Neuronal stem cell (in vitro differentiated cells): Measurements from ENCODE around the gene TM9SF1.
A peak's percentile ranks its signal among the peaks of the same experiment; 100 is the strongest.

Experiments
- DNase-seq: peaks from one replicate; pipeline ENCODE4 v3.0.0-alpha.2; 2013; ENCODE audit warnings: low spot score
- H2AFZ ChIP-seq: one replicate; pipeline ENCODE4 v1.6.1; 2013; ENCODE audit warnings: mild to moderate bottlenecking, low read length, inconsistent platforms
- H2AK5ac ChIP-seq: 2 replicates; pipeline ENCODE4 v1.6.1; 2013; ENCODE audit warnings: low read depth, mild to moderate bottlenecking, inconsistent platforms, low read length, moderate library complexity, mixed read lengths
- H2BK120ac ChIP-seq: 2 replicates; pipeline ENCODE4 v1.6.1; 2013; ENCODE audit warnings: low read depth, mild to moderate bottlenecking, inconsistent platforms, low read length, moderate library complexity, mixed read lengths
- H2BK12ac ChIP-seq: one replicate; pipeline ENCODE4 v1.6.1; 2013; ENCODE audit warnings: low read length, inconsistent platforms
- H2BK15ac ChIP-seq: 2 replicates; pipeline ENCODE4 v1.6.1; 2013; ENCODE audit warnings: mild to moderate bottlenecking, low read length, inconsistent platforms, mixed read lengths
- H2BK5ac ChIP-seq: one replicate; pipeline ENCODE4 v1.6.1; 2013; ENCODE audit warnings: inconsistent platforms, mild to moderate bottlenecking, low read length, moderate library complexity
- H3K14ac ChIP-seq: one replicate; pipeline ENCODE4 v1.6.1; 2013; ENCODE audit warnings: low read length, inconsistent platforms
- H3K18ac ChIP-seq: 2 replicates; pipeline ENCODE4 v1.6.1; 2013; ENCODE audit warnings: low read length, inconsistent platforms
- H3K23ac ChIP-seq: 2 replicates; pipeline ENCODE4 v1.6.1; 2013; ENCODE audit warnings: low read depth, mild to moderate bottlenecking, mixed read lengths, low read length, inconsistent platforms; ENCODE audit not compliant: poor library complexity
- H3K27ac ChIP-seq: replicated peaks from 3 replicates; pipeline ENCODE4 v1.5.1; 2013; ENCODE audit warnings: low read length, inconsistent platforms
- H3K27me3 ChIP-seq, 3 experiments: 2 replicates each; pipeline ENCODE4 v1.6.1; 2013; ENCODE audit warnings: low read length in 3 of 3, mild to moderate bottlenecking in 2 of 3, inconsistent platforms in 1 of 3, low read depth in 1 of 3, mixed read lengths in 1 of 3, moderate library complexity in 1 of 3; ENCODE audit not compliant: control insufficient read depth in 3 of 3, insufficient read depth in 3 of 3
- H3K36me3 ChIP-seq, 2 donors: replicated peaks in 1 of 2; 2 replicates each; pipeline ENCODE4 v1.6.1; 2013; ENCODE audit warnings: low read length in 2 of 2; ENCODE audit not compliant: control insufficient read depth in 2 of 2, insufficient read depth in 2 of 2
- H3K4ac ChIP-seq: 2 replicates; pipeline ENCODE4 v1.6.1; 2013; ENCODE audit warnings: inconsistent platforms, mild to moderate bottlenecking, low read length, moderate library complexity
- H3K4me1 ChIP-seq, 2 donors: 1 replicate in 1 of 2; 2 replicates in 1 of 2; pipeline ENCODE4 v1.6.1; 2013; ENCODE audit warnings: low read length in 2 of 2, low read depth in 1 of 2; ENCODE audit not compliant: control insufficient read depth in 2 of 2, insufficient read depth in 1 of 2
- H3K4me2 ChIP-seq: one replicate; pipeline ENCODE4 v1.6.1; 2013; ENCODE audit warnings: mild to moderate bottlenecking, low read length, inconsistent platforms; ENCODE audit not compliant: insufficient read depth, poor library complexity, severe bottlenecking
- H3K4me3 ChIP-seq, 2 donors: 2 replicates each; pipeline ENCODE4 v1.5.1; 2013; ENCODE audit warnings: low read length in 2 of 2, mild to moderate bottlenecking in 2 of 2, inconsistent platforms in 1 of 2, moderate library complexity in 1 of 2
- H3K79me1 ChIP-seq: one replicate; pipeline ENCODE4 v1.6.1; 2013; ENCODE audit warnings: low read depth, mild to moderate bottlenecking, inconsistent platforms, low read length, moderate library complexity
- H3K9ac ChIP-seq: one replicate; pipeline ENCODE4 v1.6.1; 2013; ENCODE audit warnings: mild to moderate bottlenecking, low read depth, low read length, inconsistent platforms; ENCODE audit not compliant: poor library complexity
- H3K9me3 ChIP-seq, 2 donors: replicated peaks in 1 of 2; 2 replicates each; pipeline versions ENCODE3 to v1.6.1; 2013; ENCODE audit warnings: low read length in 2 of 2, mild to moderate bottlenecking in 2 of 2, inconsistent platforms in 1 of 2, low read depth in 1 of 2, mixed read lengths in 1 of 2, moderate library complexity in 1 of 2; ENCODE audit not compliant: control insufficient read depth in 2 of 2, insufficient read depth in 1 of 2
- H4K8ac ChIP-seq: one replicate; pipeline ENCODE4 v1.6.1; 2013; ENCODE audit warnings: low read depth, mild to moderate bottlenecking, inconsistent platforms, low read length, moderate library complexity
- H4K91ac ChIP-seq: one replicate; pipeline ENCODE4 v1.6.1; 2013; ENCODE audit warnings: low read length, low read depth, mild to moderate bottlenecking, inconsistent platforms; ENCODE audit not compliant: poor library complexity
- WGBS, 2 donors: extraction: QIAGEN DNeasy Blood & Tissue Kit; methylation state at CpG; one replicate each; pipeline ENCODE4 v1.1.7; 2013; ENCODE audit warnings: missing lambda C conversion rate in 2 of 2, mixed read lengths in 1 of 2; ENCODE audit not compliant: insufficient read length in 2 of 2, insufficient replicate concordance in 1 of 2; ENCODE audit errors: extremely low coverage in 2 of 2; 5-methylcytosine and 5-hydroxymethylcytosine counted together

The TM9SF1 gene

DNA sequence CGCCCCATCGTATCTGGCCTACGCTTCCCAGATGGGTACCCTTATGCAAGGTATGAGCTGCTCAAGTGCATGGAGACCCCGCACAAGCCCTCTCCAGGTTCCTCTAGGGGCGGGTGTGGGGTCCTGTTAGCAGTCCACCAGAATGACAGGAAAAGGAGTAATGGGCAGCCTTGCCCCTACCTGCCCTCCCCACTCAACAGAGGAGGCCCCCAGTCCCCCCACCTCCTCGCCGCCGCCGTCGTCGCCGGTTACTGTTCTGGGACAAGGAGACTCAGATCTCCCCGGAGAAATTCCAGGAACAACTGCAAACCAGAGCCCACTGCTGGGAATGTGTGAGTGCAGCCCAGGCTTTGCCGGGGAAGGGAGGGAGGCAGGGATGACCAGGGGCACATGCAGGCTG lies 17.4 kb downstream of the TM9SF1 start:
- peak overlapping the region; percentile 17 for H4K8ac ChIP-seq
- H3K4me1 ChIP-seq, result peaks cover 0 to 3% of the 10 kb centered on the region in 2 donors
- no peak overlapping the region for H3K23ac ChIP-seq
- H3K14ac ChIP-seq, result no peak overlapping the region
- no peak overlapping the region for H3K4ac ChIP-seq
- H3K4me3 ChIP-seq, result no peak overlapping the region
- no peak overlapping the region for H3K9ac ChIP-seq
- no peak overlapping the region for H3K27ac ChIP-seq
- no peak overlapping the region for H2AFZ ChIP-seq
- DNase-seq, result no peak
- peaks cover 6% of the 10 kb centered on the region for H3K79me1 ChIP-seq
- H2BK120ac ChIP-seq, result no peak overlapping the region
- H2AK5ac ChIP-seq, result no peak overlapping the region
- no peak overlapping the region for H3K18ac ChIP-seq
- H3K9me3 ChIP-seq, result no peaks in the 10 kb centered on the region
- H4K91ac ChIP-seq, result no peak overlapping the region
- WGBS, 2 donors, result no CpG with 5 or more reads among the region's 14 CpGs
- peak overlapping the region; percentile 39 for H2BK5ac ChIP-seq
- no peak overlapping the region for H2BK15ac ChIP-seq
- peaks cover 58 to 70% of the 10 kb centered on the region in 2 donors for H3K36me3 ChIP-seq
- H2BK12ac ChIP-seq, result no peak overlapping the region
- H3K27me3 ChIP-seq, result no peaks in the 10 kb centered on the region
- no peak overlapping the region for H3K4me2 ChIP-seq

DNA sequence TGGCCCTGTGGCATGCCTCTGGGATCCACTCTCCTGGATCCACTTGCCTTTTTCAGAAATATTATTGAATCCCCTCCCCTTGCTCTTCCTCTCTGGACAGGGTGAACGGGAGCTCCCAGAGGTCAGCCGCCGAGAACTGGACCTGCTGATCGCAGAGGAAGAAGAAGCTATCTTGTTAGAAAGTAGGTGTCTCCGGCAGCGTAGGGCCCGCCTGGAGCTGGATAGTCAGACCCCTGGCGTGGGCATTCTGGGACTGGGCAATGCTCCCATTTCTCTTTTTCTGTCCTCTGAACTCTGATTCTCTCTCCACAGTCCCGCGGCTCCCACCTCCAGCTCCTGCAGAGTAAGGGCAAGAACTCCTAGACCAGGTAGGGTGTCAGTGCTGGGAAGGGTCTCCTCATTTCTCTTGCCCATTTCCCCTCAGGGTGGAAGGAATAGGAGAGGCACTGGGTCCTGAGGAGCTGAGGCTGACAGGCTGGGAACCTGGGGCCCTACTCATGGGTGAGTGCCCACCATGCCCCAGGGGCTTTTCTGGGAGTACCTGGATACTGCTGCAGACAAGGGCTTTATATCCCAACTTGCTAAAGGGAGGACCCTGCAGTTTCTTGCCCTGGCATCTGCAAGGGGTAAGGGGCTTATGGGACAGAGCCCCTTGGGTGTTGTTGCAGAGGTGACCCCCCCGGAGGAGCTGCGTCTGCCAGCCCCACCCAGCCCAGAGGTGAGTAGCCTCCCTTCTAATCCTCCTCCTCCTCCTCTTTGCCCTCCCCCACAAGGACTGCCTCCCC lies 18.0 kb downstream of the TM9SF1 start:
- WGBS, 2 donors, result no CpG with 5 or more reads among the region's 12 CpGs
- peaks cover 0 to 7% of the 10 kb centered on the region in 2 donors for H3K4me1 ChIP-seq
- no peak overlapping the region for H4K8ac ChIP-seq
- H2BK15ac ChIP-seq, result no peak overlapping the region
- no peaks in the 10 kb centered on the region for H3K27me3 ChIP-seq
- no peak overlapping the region for H3K27ac ChIP-seq
- H4K91ac ChIP-seq, result no peak overlapping the region
- no peak overlapping the region for H2BK12ac ChIP-seq
- no peak overlapping the region for H3K4me2 ChIP-seq
- no peak overlapping the region for H3K18ac ChIP-seq
- no peak for DNase-seq
- H2BK120ac ChIP-seq, result no peak overlapping the region
- H3K4ac ChIP-seq, result no peak overlapping the region
- H2AFZ ChIP-seq, result no peak overlapping the region
- H3K14ac ChIP-seq, result no peak overlapping the region
- H2AK5ac ChIP-seq, result no peak overlapping the region
- H3K36me3 ChIP-seq, result peaks cover 51 to 64% of the 10 kb centered on the region in 2 donors
- no peaks in the 10 kb centered on the region for H3K9me3 ChIP-seq
- H3K79me1 ChIP-seq, result peaks cover 11% of the 10 kb centered on the region
- H2BK5ac ChIP-seq, result peak overlapping the region; percentile 39
- no peak overlapping the region for H3K9ac ChIP-seq
- H3K23ac ChIP-seq, result no peak overlapping the region
- no peak overlapping the region for H3K4me3 ChIP-seq

DNA sequence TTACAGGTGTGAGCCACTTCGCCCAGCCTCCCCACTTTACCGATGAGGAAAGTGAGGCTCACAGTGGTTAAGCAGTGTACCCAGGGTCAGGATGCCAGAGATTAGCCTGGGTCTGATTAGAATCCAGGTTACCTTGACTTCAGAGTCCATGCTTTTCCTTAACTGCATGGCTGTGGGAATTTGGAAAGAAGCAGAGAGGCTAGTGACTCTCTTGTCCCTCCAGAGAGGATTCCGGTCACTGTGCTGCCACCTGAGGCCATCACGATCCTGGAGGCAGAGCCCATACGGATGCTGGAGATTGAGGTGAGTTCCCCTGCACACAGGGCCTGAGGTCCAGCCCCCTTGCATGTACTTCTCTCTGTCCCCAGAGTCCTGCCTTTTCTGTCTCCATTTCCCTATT lies 18.6 kb downstream of the TM9SF1 start:
- peak overlapping the region; percentile 17 for H3K27ac ChIP-seq
- H2BK15ac ChIP-seq, result no peak overlapping the region
- H3K4ac ChIP-seq, result no peak overlapping the region
- no peaks in the 10 kb centered on the region for H3K9me3 ChIP-seq
- no peak overlapping the region for H2BK5ac ChIP-seq
- H2AK5ac ChIP-seq, result no peak overlapping the region
- no peak overlapping the region for H3K14ac ChIP-seq
- H2BK12ac ChIP-seq, result no peak overlapping the region
- H3K4me2 ChIP-seq, result no peak overlapping the region
- DNase-seq, result no peak
- H2BK120ac ChIP-seq, result no peak overlapping the region
- no peak overlapping the region for H3K23ac ChIP-seq
- WGBS, 2 donors, result no CpG with 5 or more reads among the region's 5 CpGs
- peaks cover 0 to 8% of the 10 kb centered on the region in 2 donors for H3K4me1 ChIP-seq
- no peak overlapping the region for H4K91ac ChIP-seq
- H3K79me1 ChIP-seq, result peaks cover 14% of the 10 kb centered on the region
- H3K4me3 ChIP-seq, result no peak overlapping the region
- H3K36me3 ChIP-seq, result peaks cover 45 to 60% of the 10 kb centered on the region in 2 donors
- no peaks in the 10 kb centered on the region for H3K27me3 ChIP-seq
- no peak overlapping the region for H2AFZ ChIP-seq
- no peak overlapping the region for H3K18ac ChIP-seq
- no peak overlapping the region for H3K9ac ChIP-seq
- no peak overlapping the region for H4K8ac ChIP-seq

DNA sequence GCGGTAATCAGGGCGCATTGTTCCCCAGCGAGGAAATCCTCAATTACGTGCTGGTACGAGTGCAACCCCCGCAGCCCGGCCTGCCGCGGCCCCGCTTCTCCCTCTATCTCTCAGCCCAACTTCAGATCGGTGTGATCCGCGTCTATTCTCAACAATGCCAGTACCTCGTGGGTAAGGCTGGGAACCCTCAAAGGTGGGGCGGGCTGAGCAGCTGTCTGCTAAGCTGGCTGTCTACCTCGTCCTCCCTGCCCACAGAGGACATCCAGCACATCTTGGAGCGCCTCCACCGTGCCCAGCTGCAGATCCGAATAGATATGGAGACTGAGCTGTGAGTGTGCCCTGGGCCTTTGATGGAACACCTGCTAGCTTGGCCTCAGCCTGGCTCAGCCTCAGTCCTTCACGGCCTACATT lies 22.4 kb downstream of the TM9SF1 start:
- Histone ChIP-seq H2BK5ac (no peak overlapping the region), H3K36me3 (peaks cover 7 to 26% of the 10 kb centered on the region in 2 donors), H2BK12ac (no peak overlapping the region), H4K8ac (no peak overlapping the region), H3K9ac (peak overlapping the region; percentile 64), H3K4me2 (peak overlapping the region; percentile 92), H3K4me3 (peak overlapping the region in 1 of 2 donors; percentile 91), H2BK120ac (no peak overlapping the region), H3K18ac (no peak overlapping the region), H3K79me1 (peaks cover 9% of the 10 kb centered on the region), H3K27me3 (no peaks in the 10 kb centered on the region), H3K9me3 (no peaks in the 10 kb centered on the region), H3K23ac (peak overlapping the region; percentile 61), H4K91ac (no peak overlapping the region), H3K4me1 (peaks cover 0 to 8% of the 10 kb centered on the region in 2 donors), H2BK15ac (peak overlapping the region; percentile 65), H2AK5ac (peak overlapping the region; percentile 99), H3K27ac (no peak overlapping the region), H3K4ac (no peak overlapping the region), H3K14ac (peak overlapping the region; percentile 9), H2AFZ (no peak overlapping the region)
- no peak for DNase-seq
- WGBS, 2 donors, result no CpG with 5 or more reads among the region's 20 CpGs
